ENCODE data around the gene SLC25A21.

GRCh38 chr14:36665887-36666415 lies 506.5 kb downstream of the SLC25A21 start:
- no peak for TF ChIP-seq ARNTL (CRISPR knock-in tag; IDR thresholded peaks at IDR 0.05; ENCODE audit: borderline replicate concordance, low read depth)
- TF ChIP-seq ESRRG (CRISPR knock-in tag; IDR thresholded peaks at IDR 0.05), result no peak
- TF ChIP-seq PATZ1 (CRISPR knock-in tag; IDR thresholded peaks at IDR 0.05; ENCODE audit: borderline replicate concordance), result no peak
- no peak for TF ChIP-seq ZFP30 (CRISPR knock-in tag; IDR thresholded peaks at IDR 0.05)
- TF ChIP-seq POU6F1 (CRISPR knock-in tag; IDR thresholded peaks at IDR 0.05; ENCODE audit: borderline replicate concordance, low read depth), result no peak
- no peak for TF ChIP-seq TCF4 (CRISPR knock-in tag; IDR thresholded peaks at IDR 0.05; ENCODE audit: borderline replicate concordance)
- no peak for TF ChIP-seq ZNF70 (CRISPR knock-in tag; IDR thresholded peaks at IDR 0.05)
